Activated CD4-positive, alpha-beta T cell treated with anti-CD3 and anti-CD28 coated beads, Interleukin-2, amount 10 ng/mL, durations not matched to agents 7 days and 5 days (primary cell): ENCODE results near the gene ZNF473. TPM values are rescaled to one million over a fixed set of nuclear protein-coding genes. Genes with fewer than 3 reads are reported as not detected.
"Not testable (repeated sequence)": the region's sequence is repeated elsewhere in the genome, so short reads cannot be mapped to it uniquely, and the experiment has no call there.

Experiments used
- CTCF ChIA-PET: fragments of 350-600 bp; sonication (Branson Sonifier 250); formaldehyde crosslinking; loops from one replicate; lab custom pipeline; 2021; ENCODE audit warnings: antibody characterized with exemption; lab: Charles Lee
- POLR2A ChIA-PET: fragments of 350-600 bp; sonication (Branson Sonifier 250); formaldehyde crosslinking; loops from one replicate; lab custom pipeline; 2021; ENCODE audit warnings: antibody characterized with exemption; lab: Charles Lee
- DNase-seq: peaks from one replicate; pipeline ENCODE4 v3.0.0-alpha.2; 2020
- H3K27ac Mint-ChIP-seq: one replicate; pipeline ENCODE4 v1.8.0; 2021; ENCODE audit warnings: mild to moderate bottlenecking, moderate library complexity, mixed read lengths
- H3K27me3 Mint-ChIP-seq: one replicate; pipeline ENCODE4 v1.8.0; 2021; ENCODE audit warnings: mixed read lengths
- H3K36me3 Mint-ChIP-seq: one replicate; pipeline ENCODE4 v1.8.0; 2021; ENCODE audit warnings: low read depth, mixed read lengths
- H3K4me1 Mint-ChIP-seq: one replicate; pipeline ENCODE4 v1.8.0; 2021; ENCODE audit warnings: mixed read lengths
- H3K4me3 Mint-ChIP-seq: one replicate; pipeline ENCODE4 v1.8.0; 2021; ENCODE audit warnings: mild to moderate bottlenecking, moderate library complexity, mixed read lengths
- H3K9me3 Mint-ChIP-seq: one replicate; pipeline ENCODE4 v1.8.0; 2021; ENCODE audit warnings: mixed read lengths
- total RNA-seq, 2 experiments: library from RNA; stranded (reverse); gene quantifications; one replicate each; pipeline ENCODE4 v1.2.3, GENCODE V29; 2021

Gene ZNF473
- total RNA-seq, 2 experiments from 2014 or later: 10.0 to 10.6 TPM

GRCh38 chr19:50043967-50044366 lies 18.2 kb downstream of the ZNF473 start:
- Mint-ChIP-seq H3K27ac (no peak overlapping the region), H3K36me3 (peaks cover 98% of the 10 kb centered on the region), H3K4me3 (no peak overlapping the region), H3K4me1 (no peaks in the 10 kb centered on the region), H3K27me3 (no peaks in the 10 kb centered on the region), H3K9me3 (peaks cover 51% of the 10 kb centered on the region)
- DNase-seq: no peak
- ChIA-PET POLR2A (no interaction called here), CTCF (no interaction called here)

GRCh38 chr19:50044922-50045321 lies 19.1 kb downstream of the ZNF473 start:
- Mint-ChIP-seq H3K36me3 (peaks cover 93% of the 10 kb centered on the region), H3K4me3 (no peak overlapping the region), H3K4me1 (peaks cover 4% of the 10 kb centered on the region), H3K9me3 (peaks cover 51% of the 10 kb centered on the region), H3K27ac (no peak overlapping the region), H3K27me3 (no peaks in the 10 kb centered on the region)
- ChIA-PET POLR2A (no interaction called here), CTCF (no interaction called here)
- no peak for DNase-seq

GRCh38 chr19:50046649-50047503 lies 21.1 kb downstream of the ZNF473 start:
- DNase-seq: peak; percentile 35
- Mint-ChIP-seq H3K4me3 (no peak overlapping the region), H3K9me3 (peaks cover 51% of the 10 kb centered on the region), H3K36me3 (peaks cover 74% of the 10 kb centered on the region), H3K4me1 (peaks cover 17% of the 10 kb centered on the region), H3K27ac (no peak overlapping the region), H3K27me3 (no peaks in the 10 kb centered on the region)
- CTCF ChIA-PET: interaction anchor here (0.6 to 1.5 kb wide), 2 partner anchors 12 to 111 kb away, joined by 3 read pairs; no protein-coding TSS in a partner anchor
- POLR2A ChIA-PET: no interaction called here

- H3K9me3 Mint-ChIP-seq: peaks cover 44% of the 10 kb centered on the region
- H3K27ac Mint-ChIP-seq: no peak overlapping the region
- peaks cover 66% of the 10 kb centered on the region for H3K36me3 Mint-ChIP-seq
- H3K4me1 Mint-ChIP-seq: peaks cover 17% of the 10 kb centered on the region
- ChIA-PET POLR2A (no interaction called here), CTCF (interaction anchor here (0.6 to 1.0 kb wide), 2 partner anchors 11 to 112 kb away, joined by 3 read pairs; no protein-coding TSS in a partner anchor)
- H3K27me3 Mint-ChIP-seq: no peaks in the 10 kb centered on the region
- no peak for DNase-seq
- H3K4me3 Mint-ChIP-seq: no peak overlapping the region
Observed at GRCh38 chr19:50047671-50048070, 21.9 kb downstream of the ZNF473 start.

- peak overlapping the region; percentile 70 for H3K4me3 Mint-ChIP-seq
- peak overlapping the region; percentile 73 for H3K27ac Mint-ChIP-seq
- H3K36me3 Mint-ChIP-seq: peaks cover 38% of the 10 kb centered on the region
- H3K27me3 Mint-ChIP-seq: no peaks in the 10 kb centered on the region
- peak; percentile 84 for DNase-seq
- H3K4me1 Mint-ChIP-seq: peaks cover 21% of the 10 kb centered on the region
- peaks cover 24% of the 10 kb centered on the region for H3K9me3 Mint-ChIP-seq
- ChIA-PET POLR2A (no interaction called here), CTCF (interaction anchor here (1.5 kb wide), 1 partner anchor 20 kb away, joined by 4 read pairs; no protein-coding TSS in a partner anchor)
Observed at GRCh38 chr19:50050406-50051227, 24.8 kb downstream of the ZNF473 start.

GRCh38 chr19:50051228-50051895 lies 25.6 kb downstream of the ZNF473 start:
- Mint-ChIP-seq H3K9me3 (peaks cover 19% of the 10 kb centered on the region), H3K27ac (peak overlapping the region; percentile 73), H3K4me1 (peaks cover 21% of the 10 kb centered on the region), H3K4me3 (peak overlapping the region; percentile 70), H3K36me3 (peaks cover 31% of the 10 kb centered on the region)
- DNase-seq, H3K27me3 Mint-ChIP-seq, POLR2A ChIA-PET: not testable (repeated sequence)
- CTCF ChIA-PET: interaction anchor here (1.5 kb wide), 1 partner anchor 20 kb away, joined by 4 read pairs; no protein-coding TSS in a partner anchor

GRCh38 chr19:50051964-50052363 lies 26.2 kb downstream of the ZNF473 start:
- no peaks in the 10 kb centered on the region for H3K27me3 Mint-ChIP-seq
- H3K4me3 Mint-ChIP-seq: no peak overlapping the region
- peaks cover 25% of the 10 kb centered on the region for H3K36me3 Mint-ChIP-seq
- no peak overlapping the region for H3K27ac Mint-ChIP-seq
- CTCF ChIA-PET: interaction anchor here (1.5 kb wide), 1 partner anchor 19 kb away, joined by 4 read pairs; no protein-coding TSS in a partner anchor
- POLR2A ChIA-PET: no interaction called here
- H3K4me1 Mint-ChIP-seq: peaks cover 21% of the 10 kb centered on the region
- H3K9me3 Mint-ChIP-seq: peaks cover 17% of the 10 kb centered on the region
- no peak for DNase-seq

GRCh38 chr19:50053119-50053518 lies 27.3 kb downstream of the ZNF473 start:
- Mint-ChIP-seq H3K27me3 (no peaks in the 10 kb centered on the region), H3K4me3 (no peak overlapping the region), H3K9me3 (peaks cover 14% of the 10 kb centered on the region), H3K4me1 (peaks cover 21% of the 10 kb centered on the region), H3K36me3 (peaks cover 13% of the 10 kb centered on the region), H3K27ac (no peak overlapping the region)
- DNase-seq: no peak
- CTCF ChIA-PET: no interaction called here
- POLR2A ChIA-PET: no interaction called here

- no peak for DNase-seq
- ChIA-PET POLR2A (no interaction called here), CTCF (interaction anchor here (0.6 to 0.7 kb wide), 2 partner anchors 12 to 564 kb away, joined by 3 read pairs; no protein-coding TSS in a partner anchor)
- H3K27me3 Mint-ChIP-seq: no peaks in the 10 kb centered on the region
- peaks cover 31% of the 10 kb centered on the region for H3K9me3 Mint-ChIP-seq
- no peaks in the 10 kb centered on the region for H3K4me1 Mint-ChIP-seq
- peaks cover 6% of the 10 kb centered on the region for H3K36me3 Mint-ChIP-seq
- no peak overlapping the region for H3K27ac Mint-ChIP-seq
- no peak overlapping the region for H3K4me3 Mint-ChIP-seq
Observed at GRCh38 chr19:50058425-50058824, 32.6 kb downstream of the ZNF473 start.

- ChIA-PET POLR2A (no interaction called here), CTCF (interaction anchor here (0.7 kb wide), 1 partner anchor 13 kb away, joined by 3 read pairs; no protein-coding TSS in a partner anchor)
- no peaks in the 10 kb centered on the region for H3K27me3 Mint-ChIP-seq
- no peak for DNase-seq
- peaks cover 6% of the 10 kb centered on the region for H3K36me3 Mint-ChIP-seq
- H3K4me1 Mint-ChIP-seq: no peaks in the 10 kb centered on the region
- H3K9me3 Mint-ChIP-seq: peaks cover 32% of the 10 kb centered on the region
- H3K27ac Mint-ChIP-seq: no peak overlapping the region
- no peak overlapping the region for H3K4me3 Mint-ChIP-seq
Observed at GRCh38 chr19:50059045-50059444, 33.2 kb downstream of the ZNF473 start.

- CTCF ChIA-PET: no interaction called here
- POLR2A ChIA-PET: no interaction called here
- DNase-seq: no peak
- Mint-ChIP-seq H3K9me3 (peaks cover 32% of the 10 kb centered on the region), H3K4me1 (no peaks in the 10 kb centered on the region), H3K27ac (no peak overlapping the region), H3K36me3 (peaks cover 6% of the 10 kb centered on the region), H3K4me3 (no peak overlapping the region), H3K27me3 (no peaks in the 10 kb centered on the region)
Observed at GRCh38 chr19:50060107-50060506, 34.3 kb downstream of the ZNF473 start.

GRCh38 chr19:50061650-50062049 lies 35.8 kb downstream of the ZNF473 start:
- Mint-ChIP-seq H3K36me3 (peaks cover 6% of the 10 kb centered on the region), H3K4me1 (no peaks in the 10 kb centered on the region), H3K4me3 (no peak overlapping the region), H3K27me3 (no peaks in the 10 kb centered on the region), H3K27ac (no peak overlapping the region), H3K9me3 (peaks cover 29% of the 10 kb centered on the region)
- DNase-seq: no peak
- ChIA-PET POLR2A (no interaction called here), CTCF (no interaction called here)
